ELR (cell line): ENCODE measurements around the gene CERS6.
"Not testable (repeated sequence)": the region's sequence is repeated elsewhere in the genome, so short reads cannot be mapped to it uniquely, and the experiment has no call there.

Experiments
- DNase-seq: peaks from one replicate; pipeline ENCODE4 v3.0.0-alpha.2; 2015; ENCODE audit warnings: low read depth

Gene CERS6

DNA sequence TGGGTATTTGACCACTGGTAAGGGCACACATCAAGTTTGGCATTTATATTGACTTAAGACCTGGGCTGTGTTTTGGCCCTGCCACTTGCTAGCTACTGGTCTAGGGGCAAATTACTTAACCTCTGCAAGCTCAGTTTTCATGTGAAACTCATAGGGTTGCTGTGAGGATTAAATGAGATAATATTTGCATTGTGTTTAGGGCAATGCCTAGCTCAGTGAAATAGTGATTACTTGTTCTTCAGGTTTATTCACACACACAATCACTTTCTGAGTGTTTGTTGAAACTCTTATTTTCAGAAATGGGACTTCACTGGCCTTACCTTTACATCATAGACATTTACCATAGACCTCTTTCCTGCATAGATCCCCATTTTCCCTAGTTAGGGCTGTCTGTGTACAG, 12.3 kb downstream of the CERS6 start:
- DNase-seq = no peak

DNA sequence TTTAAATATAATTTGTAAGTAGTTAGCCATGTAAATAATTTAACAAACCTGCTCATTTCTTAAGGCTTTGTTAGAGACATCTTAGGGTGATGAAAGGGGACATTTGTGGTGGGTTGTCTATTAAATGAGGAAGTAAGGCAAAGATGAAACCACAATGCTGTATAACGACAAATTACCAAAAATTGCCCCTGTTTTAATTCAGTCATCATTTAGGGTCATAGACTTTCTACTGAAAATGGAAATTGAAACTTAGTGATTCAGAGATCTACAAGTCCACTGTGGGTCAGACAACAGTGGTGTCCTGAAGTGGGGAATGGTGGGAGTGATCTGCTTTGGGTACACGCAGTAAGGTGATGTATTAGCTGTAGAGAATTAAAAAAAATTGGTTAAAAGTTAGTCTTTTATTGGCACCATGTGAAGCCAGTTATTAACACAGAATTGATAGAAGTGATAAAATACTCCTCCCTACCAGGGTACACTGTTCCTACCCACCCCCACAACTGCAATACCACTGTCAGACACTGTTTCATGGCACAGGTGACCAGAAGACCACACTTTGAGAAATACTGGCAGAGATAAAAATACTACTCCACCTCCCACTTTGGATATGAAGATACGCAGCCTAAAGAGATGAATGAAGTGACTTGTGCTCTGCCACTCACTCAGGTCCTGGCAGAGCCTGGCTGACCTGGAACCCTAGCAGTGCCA, 13.4 kb downstream of the CERS6 start:
- no peak for DNase-seq

DNA sequence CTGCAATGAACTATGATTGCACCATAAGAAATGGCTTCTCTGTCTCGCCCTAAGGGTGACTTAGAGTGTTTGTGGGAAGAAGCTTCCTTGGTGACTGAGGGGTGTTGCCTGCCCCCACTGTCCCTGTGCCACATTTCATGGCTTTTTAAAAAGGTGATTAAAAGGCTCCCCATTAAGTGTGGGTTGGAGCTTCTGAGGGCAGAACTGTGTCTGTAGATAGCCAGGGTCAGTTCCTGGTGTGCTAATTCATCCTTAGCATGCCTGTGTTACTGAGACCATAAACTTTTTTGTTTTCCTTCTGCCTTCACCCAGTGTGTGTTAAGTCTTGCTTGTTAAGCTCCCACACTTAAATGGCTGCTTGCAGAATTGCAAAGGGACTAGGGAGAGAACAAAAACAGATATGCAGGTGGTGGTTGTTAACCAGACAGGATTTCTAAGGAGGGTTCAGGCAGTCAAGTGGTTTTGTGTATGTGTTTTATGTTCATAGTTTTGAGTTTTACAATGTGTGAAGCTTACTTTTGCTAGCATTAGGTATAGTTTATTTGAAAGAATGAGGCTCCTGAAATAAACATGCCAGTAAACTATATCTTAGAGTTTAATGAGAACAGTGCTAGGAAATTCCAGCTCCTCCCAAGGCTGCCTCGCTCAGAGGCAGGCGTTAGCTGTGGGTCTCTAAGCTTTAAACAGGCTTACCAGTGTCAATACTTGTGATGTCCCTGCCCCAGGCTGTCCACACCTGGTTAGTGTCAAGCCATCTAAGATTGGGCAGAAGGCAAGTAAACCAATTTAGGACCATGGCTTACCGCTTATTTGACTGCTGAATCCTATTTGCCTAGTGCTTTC, 14.5 kb downstream of the CERS6 start:
- DNase-seq = no peak

DNA sequence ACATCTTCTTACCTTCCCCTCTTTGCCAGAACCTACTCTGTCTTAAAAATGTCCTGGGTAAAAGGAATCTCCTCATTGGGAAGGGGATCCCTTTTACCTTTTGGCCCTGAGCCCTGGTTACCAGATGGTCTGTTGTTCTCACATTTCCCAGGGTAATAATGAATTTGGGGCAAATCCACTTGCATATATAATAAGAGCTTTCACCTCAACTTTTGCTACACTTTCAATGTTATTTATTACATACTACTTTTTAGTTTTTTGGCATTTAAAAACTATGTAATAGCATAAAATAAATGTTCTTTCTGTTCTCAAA, 15.0 kb downstream of the CERS6 start:
- DNase-seq = no peak

DNA sequence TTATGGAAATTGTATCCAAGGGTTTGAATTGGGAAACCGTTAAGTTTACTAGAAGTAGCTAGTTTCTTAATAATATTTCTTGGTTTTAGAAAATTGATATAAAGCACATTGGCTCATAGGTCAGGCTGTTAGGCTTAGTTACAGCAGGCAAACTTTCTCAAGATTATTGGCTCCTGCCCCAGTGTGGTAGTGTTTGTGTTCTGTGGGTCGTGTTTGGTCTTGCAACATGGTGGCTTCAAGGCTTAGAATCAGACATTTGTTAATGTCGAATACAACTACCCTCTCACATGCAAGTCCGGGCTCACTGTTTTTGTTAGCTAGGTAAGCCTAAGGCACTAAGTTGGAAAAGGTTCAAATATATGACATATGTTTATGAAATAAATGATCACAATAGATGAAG, 19.6 kb downstream of the CERS6 start:
- DNase-seq = no peak

DNA sequence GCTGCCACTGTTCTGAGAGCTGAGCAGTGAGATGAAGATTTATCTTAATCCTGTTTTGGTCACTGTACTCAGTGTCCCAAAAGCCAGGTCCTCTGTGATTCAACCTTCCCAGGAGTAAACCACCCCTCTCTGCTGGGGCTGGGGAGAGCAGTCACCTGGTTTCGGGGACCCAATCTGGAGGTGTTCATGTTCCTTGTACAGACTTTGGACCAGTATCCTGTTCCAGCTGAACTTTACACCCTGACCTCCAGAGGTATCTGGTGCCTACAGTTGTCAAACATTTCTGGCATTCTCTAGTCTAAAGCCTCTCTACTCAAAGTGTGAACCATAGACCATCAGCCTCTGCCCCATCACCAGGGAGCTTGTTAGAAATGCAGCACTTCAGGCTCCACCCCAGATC, 22.1 kb downstream of the CERS6 start:
- no peak for DNase-seq

DNA sequence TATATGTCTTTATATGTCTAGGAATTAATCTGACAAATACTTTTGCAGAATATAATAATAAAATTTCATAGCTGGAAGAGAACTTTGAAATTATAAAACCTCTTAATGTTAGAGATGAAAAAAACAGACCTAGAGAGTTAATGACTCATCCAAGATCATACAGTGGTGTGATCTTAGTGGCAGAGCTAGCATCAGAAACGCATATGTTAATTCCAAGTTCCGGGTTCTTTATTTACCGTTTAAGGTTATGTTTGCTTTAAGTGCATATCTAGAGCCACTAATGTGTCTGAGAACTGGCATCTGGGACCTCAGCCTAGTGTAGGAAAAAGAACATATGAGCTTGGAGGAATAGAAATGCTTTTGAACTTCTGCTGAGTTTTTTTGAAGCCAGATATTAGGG, 24.3 kb downstream of the CERS6 start:
- DNase-seq = no peak

DNA sequence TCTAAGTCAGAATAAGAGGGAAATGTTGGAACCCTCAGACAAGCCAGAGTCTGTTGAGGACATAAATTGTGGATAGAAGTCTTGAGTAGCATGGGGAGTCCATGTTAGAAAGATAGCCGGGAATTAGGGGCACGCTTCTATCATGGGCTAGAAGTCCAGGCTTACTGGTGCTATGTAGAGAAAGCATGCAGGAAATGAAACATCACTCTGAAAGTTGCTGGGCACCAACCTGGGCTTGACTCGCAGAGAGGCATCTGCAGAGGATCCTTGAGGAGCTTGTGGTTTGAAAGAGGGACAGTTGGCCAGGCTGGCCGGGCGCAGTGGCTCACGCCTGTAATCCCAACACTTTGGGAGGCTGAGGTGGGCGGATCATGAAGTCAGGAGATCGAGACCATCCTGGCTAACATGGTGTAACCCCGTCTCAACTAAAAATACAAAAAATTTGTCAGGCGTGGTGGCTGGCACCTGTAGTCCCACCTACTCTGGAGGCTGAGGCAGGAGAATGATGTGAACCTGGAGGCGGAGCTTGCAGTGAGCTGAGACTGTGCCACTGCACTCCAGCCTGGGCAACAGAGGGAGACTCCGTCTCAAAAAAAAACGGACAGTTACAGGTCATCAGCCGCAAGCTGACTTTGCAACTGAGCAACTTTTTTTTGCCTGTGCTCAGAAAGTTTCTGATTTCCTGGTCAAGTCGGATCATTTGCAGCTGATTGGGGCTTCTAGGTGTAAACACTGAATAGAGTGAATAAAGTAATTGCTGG, 24.9 kb downstream of the CERS6 start:
- DNase-seq = peak; percentile 6

DNA sequence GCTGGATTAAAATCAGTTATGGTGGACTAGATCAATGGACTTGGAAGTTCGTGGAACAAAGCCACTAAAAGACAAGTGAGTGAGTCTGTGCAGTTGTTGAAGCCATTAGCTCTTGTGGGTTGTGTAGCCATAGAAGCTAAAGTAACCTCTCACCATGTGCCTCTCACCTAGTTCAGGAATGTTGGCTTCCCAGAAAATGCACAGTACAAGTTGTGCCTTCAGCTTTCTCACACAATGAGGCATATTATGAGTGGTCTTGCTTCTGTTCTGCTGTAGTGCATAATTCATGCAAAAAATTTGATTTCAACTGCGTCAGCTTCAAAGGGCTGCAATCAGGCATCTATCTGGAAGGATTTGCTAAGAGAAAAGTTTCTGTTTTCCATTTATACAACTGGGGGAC, 26.2 kb downstream of the CERS6 start:
- no peak for DNase-seq

DNA sequence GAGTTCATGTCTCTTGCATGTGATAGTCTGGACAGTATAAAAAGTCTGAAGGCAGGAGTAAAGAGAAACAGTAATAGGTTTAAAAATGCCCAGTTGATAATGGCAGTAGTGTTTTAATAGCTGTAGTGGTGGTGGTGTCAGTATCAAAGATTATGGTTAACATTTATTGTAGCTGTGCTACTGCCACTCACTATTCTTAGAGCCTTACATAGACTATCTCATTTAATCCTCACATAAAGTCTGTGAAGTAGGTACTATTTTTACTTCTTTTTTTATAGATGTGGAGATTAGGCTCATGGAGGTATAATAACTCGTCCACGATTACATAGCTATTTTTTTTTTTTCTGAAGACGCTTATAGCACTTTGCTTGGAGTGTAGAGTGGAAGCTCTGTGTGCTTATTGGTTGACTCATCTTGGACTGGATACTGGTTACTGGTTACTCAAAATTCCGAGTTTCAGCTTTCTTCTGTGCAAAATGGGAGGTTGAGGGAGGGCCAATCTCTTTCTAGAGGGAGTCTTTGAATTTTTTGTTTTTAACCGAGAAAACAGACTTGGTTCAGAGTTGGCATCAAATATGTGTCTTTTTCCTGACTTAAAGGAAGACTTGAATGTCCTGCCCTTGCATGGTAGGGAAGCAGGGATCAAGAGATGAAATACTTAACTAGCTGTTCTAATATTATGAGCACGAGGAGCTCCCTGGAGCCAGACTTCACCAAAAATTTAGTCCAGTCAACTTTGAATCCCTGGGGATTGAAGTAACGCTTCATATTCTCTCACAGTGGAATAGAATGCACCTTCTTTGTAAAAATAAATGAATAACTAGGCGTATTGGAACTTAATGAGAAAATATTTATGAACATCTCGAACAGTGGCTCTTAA, 27.1 kb downstream of the CERS6 start:
- no peak for DNase-seq

DNA sequence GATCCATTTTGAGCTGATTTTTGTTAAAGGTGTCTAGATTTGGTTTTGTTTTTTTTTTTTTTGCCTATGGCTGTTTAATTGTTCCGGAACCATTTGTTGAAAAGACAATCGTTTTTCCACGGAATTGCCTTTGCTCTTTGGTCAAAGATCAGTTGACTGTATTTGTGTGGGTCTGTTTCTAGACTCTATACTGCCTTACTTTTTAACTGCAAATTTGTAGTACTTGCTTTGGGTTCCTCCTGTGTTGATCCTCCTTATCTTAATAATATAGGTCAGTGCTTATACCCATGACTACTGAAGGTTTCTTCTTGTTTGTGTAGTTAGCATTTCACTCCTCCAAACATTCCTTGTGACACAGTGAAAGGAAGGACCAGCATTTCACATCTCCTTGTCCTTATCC, 30.4 kb downstream of the CERS6 start:
- no peak for DNase-seq

DNA sequence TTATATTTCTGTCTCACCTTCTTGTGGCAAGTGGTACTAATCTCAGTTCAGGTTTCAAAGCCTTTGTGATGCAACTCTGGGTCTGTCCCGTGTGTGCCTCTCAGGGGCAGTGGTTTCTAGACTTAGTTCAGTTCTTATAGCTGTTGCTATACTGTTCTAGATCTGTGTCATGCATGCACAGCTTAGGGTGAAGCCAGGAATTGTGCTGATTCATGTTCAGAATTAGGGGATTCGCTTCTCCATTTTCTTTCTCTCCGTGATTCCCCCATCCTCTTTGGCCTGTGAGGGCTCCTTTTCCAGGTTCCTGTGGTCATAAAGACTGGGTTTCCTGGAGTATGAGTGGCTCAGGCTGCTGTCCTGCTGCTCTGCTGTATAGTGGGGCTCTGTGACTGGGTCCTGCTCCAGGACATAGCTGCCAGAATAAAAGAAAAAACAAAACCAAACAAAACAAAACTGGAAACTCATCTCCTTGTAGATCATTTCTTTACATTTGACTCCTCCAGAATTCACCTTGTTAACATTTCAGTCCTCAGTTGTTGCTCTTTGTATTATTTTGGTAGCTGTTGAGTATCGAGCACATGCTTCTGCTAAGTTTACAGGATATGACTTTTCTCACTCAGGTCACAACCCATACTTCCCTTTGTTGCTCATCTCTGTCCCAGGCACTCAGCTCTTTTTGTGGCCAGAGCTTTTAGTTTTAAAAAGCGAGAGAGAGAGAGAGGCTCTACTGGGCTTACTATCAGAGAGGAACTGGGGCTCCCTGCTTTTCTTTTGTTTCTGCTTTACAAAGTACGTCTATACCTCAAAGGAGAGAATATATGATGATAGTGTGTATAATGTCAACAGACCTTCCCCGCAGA, 34.2 kb downstream of the CERS6 start:
- DNase-seq = peak; percentile 69

DNA sequence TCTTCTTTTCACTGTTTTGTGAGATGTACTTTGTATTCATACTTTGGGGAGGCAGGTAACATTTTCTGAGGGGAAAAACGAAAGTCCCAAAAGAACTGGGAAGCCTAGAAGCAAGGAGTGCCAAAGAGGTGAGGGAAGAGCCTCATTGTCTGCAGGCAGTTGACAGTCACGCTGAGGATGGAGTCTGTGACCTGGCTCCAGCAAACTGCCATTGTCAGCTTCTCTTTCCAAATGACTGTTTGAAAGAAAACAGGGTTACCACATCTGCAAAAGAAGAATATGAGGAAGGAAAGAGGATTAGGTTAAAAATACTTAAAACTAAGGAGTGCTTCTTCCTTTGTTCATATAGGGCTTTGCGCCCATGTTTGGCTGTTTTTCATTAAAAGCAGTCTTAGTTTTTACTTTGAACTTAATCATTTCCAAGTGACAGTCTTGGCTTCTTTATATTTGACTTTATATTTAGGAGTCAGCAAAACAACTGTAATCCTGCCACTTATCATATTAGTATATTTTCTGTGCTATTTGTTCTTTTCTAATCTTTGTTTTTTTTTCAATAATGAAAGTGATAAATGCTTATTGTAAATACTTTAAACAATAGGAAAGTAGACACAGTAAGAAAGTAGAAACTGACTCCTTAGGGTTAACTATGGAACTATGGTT, 35.0 kb downstream of the CERS6 start:
- DNase-seq = peak; percentile 13

DNA sequence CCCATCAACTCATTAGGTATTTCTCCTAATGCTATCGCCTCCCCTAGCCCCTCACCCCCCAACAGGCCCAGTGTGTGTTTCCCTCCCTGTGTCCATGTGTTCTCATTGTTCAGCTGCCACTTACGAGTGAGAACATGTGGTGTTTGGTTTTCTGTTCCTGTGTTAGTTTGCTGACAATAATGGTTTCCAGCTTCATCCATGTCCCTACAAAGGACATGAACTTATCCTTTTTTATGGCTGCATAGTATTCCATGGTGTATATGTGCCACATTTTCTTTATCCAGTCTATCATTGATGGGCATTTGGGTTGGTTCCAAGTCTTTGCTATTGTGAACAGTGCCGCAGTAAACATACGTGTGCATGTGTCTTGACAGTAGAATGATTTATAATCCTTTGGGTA, 35.7 kb downstream of the CERS6 start:
- DNase-seq = not testable (repeated sequence)

DNA sequence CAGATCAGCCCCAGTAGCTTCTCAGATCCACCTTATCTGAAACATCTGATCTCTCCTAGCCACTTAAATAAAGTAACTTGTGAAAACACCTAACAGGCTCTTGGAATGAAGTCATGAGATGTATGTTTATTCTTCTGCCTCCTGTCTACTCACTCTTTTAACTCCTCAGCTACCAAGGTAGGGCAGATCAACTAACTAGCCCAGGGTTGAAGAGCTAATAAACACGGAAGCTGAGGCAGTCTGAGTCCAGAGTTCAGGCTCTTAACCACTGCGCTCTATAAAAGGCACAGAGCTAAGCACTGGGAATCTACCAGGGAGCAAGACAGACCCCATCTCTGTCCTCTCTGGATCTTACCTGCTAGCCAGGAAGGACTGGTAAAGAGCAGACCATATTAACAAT, 37.1 kb downstream of the CERS6 start:
- not testable (repeated sequence) for DNase-seq

DNA sequence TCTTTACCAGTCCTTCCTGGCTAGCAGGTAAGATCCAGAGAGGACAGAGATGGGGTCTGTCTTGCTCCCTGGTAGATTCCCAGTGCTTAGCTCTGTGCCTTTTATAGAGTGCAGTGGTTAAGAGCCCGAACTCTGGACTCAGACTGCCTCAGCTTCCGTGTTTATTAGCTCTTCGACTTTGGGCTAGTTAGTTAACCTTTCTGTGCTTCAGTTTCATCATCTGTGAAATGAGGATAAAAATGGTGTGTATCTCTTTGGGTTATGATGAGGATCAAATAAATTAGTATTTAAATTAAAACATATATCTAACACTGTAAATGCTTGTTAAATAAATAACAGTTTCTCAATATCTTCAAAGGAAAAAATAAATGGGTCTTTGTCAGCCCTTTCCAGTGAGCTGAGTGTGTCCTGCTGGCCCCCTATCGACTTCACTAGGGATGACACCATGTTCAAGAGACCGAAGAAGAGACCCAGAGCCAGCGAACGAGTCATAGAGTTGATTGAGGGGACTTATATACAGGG, 38.2 kb downstream of the CERS6 start:
- peak; percentile 57 for DNase-seq

DNA sequence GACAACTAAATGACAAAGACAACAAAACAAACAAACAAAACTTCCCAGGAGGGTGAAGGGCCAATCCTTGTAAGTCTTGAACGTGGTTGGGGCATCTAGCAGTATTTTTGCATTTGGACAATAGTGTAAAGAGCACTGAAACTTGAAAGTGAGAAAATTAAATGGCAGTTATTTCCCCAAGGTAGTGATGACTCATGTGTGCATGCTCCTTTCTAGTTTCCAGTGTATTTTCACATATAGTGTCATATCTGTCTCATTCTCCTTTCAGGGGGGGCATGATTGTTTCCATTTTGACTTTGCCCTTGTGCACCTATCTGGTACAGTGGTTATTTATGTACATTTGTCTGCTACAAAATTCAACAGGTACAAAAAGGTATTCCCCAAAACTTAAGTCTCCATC, 39.5 kb downstream of the CERS6 start:
- DNase-seq = no peak

DNA sequence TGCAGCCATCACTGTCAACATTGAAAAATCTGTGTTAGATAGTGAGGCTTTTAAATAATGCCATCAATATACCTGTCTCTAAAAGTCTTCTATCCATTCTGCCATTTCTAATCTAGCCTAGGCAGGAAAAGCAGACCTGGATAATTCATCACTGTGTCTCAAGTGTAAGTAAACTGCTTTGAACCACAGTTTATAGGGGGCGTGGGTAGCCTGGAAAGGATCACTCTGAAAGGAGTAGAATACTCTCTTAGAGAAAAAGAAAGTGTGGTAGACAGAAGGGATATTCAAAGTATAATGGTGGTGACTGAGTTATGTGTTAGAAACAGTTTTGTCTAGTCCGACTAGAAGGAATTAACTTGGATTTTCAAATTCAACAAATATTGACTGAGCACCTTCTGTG, 40.8 kb downstream of the CERS6 start:
- DNase-seq = no peak

DNA sequence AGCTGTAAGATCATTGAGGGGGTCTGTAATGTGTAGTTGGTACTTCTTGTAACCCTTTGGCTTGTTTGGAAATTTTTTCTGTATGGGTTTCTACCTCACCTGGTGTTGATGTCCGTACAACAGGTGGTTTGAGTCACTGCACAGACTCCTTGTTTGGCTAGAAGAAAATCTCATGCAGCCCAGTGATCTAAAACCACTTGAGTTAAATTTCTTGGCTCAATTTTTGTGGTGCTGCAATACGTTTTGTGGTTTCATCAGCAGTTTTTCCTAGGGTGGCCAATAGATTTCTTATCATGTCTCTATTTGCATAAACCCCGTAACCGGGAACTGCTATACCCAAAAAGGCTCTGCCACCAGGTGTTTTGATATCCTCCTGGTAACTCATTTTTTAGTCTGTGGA, 43.4 kb downstream of the CERS6 start:
- no peak for DNase-seq

DNA sequence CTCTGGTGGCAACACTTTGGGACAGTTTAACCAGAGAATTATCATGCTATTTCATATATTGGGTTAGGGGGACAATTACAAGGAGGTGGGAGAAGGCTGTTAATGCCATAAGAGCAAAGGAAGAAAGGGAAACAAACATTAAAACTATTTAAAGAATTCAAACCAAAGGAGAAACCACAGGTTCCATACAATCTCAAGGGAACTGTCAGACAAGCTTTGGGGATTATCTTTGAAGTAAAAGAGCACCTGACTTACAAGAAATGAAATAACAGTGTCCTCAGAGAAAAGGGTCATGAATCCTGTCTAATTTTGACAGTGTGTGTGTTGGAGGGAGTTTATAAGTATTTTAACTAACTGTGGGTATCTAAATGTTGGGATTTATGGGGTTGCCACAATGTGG, 44.4 kb downstream of the CERS6 start:
- no peak for DNase-seq
